ENCODE data around the gene SUN3.

Gene SUN3

GRCh38 chr7:47973739-47974138, 55.2 kb downstream of the SUN3 start:
- Histone ChIP-seq H3K9me3 (ENCODE audit: low read length) (no peaks in the 10 kb centered on the region), H3K27me3 (ENCODE audit: control insufficient read depth in 1 of 2, insufficient read depth in 2 of 2, low read length in 2 of 2) (no peaks in the 10 kb centered on the region), H3K4me1 (ENCODE audit: insufficient read depth, low read length) (peaks cover 14% of the 10 kb centered on the region), H3K27ac (ENCODE audit: low read depth, low read length) (no peak overlapping the region), H3K36me3 (ENCODE audit: insufficient read depth, low read length) (peaks cover 76% of the 10 kb centered on the region), H3K4me3 (ENCODE audit: low read depth in 1 of 2, low read length in 2 of 2) (no peak overlapping the region), H3K9ac (ENCODE audit: low read length) (no peak overlapping the region)

DNA sequence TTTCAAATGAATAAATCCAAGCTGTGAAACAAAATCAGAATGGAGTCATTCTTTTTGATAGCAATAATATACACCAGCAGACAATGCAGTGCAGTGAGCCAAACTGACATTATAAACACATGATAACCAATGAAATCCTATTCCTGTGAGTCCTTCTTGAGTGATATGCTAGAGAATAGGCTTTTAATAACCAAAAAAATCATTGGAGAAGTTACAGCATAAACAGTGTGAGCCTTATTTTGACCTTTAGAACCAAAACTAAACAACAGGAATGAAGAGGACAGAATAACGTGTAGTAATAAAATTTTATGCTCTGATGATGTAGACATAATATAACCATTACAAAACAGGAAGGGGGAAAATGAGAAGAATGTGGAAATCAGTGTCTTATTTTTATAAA, 58.1 kb downstream of the SUN3 start:
- H3K27ac ChIP-seq (ENCODE audit: low read depth, low read length) = no peak overlapping the region
- H3K36me3 ChIP-seq (ENCODE audit: insufficient read depth, low read length) = peaks cover 80% of the 10 kb centered on the region
- H3K4me1 ChIP-seq (ENCODE audit: insufficient read depth, low read length) = no peaks in the 10 kb centered on the region
- no peaks in the 10 kb centered on the region for H3K9me3 ChIP-seq (ENCODE audit: low read length)
- H3K27me3 ChIP-seq (ENCODE audit: control insufficient read depth in 1 of 2, insufficient read depth in 2 of 2, low read length in 2 of 2) = no peaks in the 10 kb centered on the region
- no peak overlapping the region for H3K4me3 ChIP-seq (ENCODE audit: low read depth in 1 of 2, low read length in 2 of 2)
- H3K9ac ChIP-seq (ENCODE audit: low read length) = no peak overlapping the region

DNA sequence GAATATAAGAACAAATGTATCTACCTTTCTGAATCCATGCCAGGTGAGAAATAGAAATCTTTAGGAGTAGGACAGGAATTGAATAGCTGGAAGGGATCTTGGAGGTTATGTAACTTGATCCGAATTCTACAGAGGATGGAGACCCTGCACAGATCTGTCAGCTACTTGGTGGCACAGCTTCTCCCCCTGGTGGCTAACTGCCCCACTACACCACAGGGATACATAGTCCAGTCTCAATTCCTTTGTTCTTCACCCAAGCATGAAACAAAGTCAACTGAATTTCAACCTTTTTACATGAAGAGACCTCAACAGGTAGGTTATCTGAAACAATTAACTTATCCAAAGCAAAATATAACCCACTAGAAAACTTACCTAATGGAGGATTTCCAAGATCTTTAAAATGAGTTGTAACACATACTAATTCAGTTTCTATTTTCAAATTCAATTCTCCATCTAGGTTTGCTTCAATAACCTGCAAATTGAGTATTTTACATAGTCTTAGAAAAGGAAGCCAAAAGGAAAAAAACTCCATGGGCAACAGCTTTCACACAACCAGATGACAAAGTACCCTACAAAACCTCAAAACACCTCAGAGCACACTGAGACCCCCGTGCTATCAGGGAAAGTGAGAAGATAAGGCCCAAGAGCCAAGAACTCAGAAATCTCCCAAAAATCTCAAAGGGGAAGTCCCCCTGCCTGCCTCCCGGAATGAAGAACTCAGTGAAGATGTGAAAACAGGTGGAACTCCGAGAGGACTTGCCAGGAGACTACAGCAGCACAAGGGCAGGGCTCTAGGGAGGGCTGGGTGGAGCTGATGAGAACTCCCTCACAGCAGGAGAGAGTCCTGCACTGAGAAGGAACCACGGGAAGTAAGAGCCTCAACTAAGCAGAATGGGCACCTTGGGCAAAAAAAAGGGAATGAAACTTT, 59.8 kb downstream of the SUN3 start:
- Histone ChIP-seq H3K9ac (ENCODE audit: low read length) (no peak overlapping the region), H3K4me3 (ENCODE audit: low read depth in 1 of 2, low read length in 2 of 2) (no peak overlapping the region), H3K36me3 (ENCODE audit: insufficient read depth, low read length) (peaks cover 81% of the 10 kb centered on the region), H3K27me3 (ENCODE audit: control insufficient read depth in 1 of 2, insufficient read depth in 2 of 2, low read length in 2 of 2) (no peaks in the 10 kb centered on the region), H3K4me1 (ENCODE audit: insufficient read depth, low read length) (no peaks in the 10 kb centered on the region), H3K9me3 (ENCODE audit: low read length) (no peaks in the 10 kb centered on the region), H3K27ac (ENCODE audit: low read depth, low read length) (no peak overlapping the region)

DNA sequence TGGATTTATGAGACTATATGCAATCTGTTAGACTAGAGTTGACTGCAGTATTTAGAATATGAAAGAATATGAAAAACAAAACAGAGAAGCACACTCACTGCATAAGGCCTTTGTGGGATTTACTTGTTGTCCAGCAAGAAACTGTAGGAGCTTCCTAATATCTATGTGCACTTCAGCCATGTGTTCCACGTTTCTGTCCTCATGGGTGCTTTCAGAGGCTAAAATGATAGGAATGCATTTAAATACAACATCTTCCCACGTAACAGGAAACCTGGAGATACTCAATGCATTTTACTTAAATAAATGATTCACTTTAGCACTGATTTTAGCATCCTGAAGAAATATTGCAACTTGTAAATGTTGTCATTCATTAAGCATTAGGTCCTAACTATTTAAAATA, 61.2 kb downstream of the SUN3 start:
- Histone ChIP-seq H3K27me3 (ENCODE audit: control insufficient read depth in 1 of 2, insufficient read depth in 2 of 2, low read length in 2 of 2) (no peaks in the 10 kb centered on the region), H3K4me1 (ENCODE audit: insufficient read depth, low read length) (no peaks in the 10 kb centered on the region), H3K36me3 (ENCODE audit: insufficient read depth, low read length) (peaks cover 80% of the 10 kb centered on the region), H3K9me3 (ENCODE audit: low read length) (no peaks in the 10 kb centered on the region), H3K9ac (ENCODE audit: low read length) (no peak overlapping the region), H3K27ac (ENCODE audit: low read depth, low read length) (no peak overlapping the region), H3K4me3 (ENCODE audit: low read depth in 1 of 2, low read length in 2 of 2) (no peak overlapping the region)

DNA sequence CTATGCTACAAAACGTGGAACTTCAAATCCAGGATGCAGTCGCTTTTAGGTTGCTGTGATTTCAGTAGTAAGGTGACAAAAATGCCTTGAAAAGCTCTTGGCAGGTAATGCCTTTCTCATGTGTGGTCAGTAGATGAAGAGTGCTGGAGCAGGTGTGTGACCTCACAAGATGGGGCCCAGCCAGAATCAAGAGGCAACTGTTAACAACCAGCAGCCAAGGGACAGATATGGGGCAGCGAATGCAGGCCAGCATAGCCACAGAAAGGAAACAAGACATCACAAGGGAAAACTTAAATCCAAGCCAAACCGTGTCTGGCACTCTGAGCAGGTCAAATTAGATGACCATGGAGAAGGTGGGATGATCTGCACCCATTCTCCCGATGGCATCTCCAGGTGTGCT, 61.8 kb downstream of the SUN3 start:
- H3K36me3 ChIP-seq (ENCODE audit: insufficient read depth, low read length) = peaks cover 80% of the 10 kb centered on the region
- H3K9ac ChIP-seq (ENCODE audit: low read length) = no peak overlapping the region
- H3K9me3 ChIP-seq (ENCODE audit: low read length) = no peaks in the 10 kb centered on the region
- no peak overlapping the region for H3K4me3 ChIP-seq (ENCODE audit: low read depth in 1 of 2, low read length in 2 of 2)
- H3K27me3 ChIP-seq (ENCODE audit: control insufficient read depth in 1 of 2, insufficient read depth in 2 of 2, low read length in 2 of 2) = no peaks in the 10 kb centered on the region
- no peak overlapping the region for H3K27ac ChIP-seq (ENCODE audit: low read depth, low read length)
- H3K4me1 ChIP-seq (ENCODE audit: insufficient read depth, low read length) = no peaks in the 10 kb centered on the region

- Histone ChIP-seq H3K27me3 (ENCODE audit: control insufficient read depth in 1 of 2, insufficient read depth in 2 of 2, low read length in 2 of 2) (no peaks in the 10 kb centered on the region), H3K9ac (ENCODE audit: low read length) (no peak overlapping the region)
Observed at GRCh38 chr7:47965456-47965855, 63.5 kb downstream of the SUN3 start.

GRCh38 chr7:47962262-47962661, 66.6 kb downstream of the SUN3 start:
- H3K27ac ChIP-seq (ENCODE audit: low read depth, low read length) = no peak overlapping the region
- no peaks in the 10 kb centered on the region for H3K4me1 ChIP-seq (ENCODE audit: insufficient read depth, low read length)
- H3K9ac ChIP-seq (ENCODE audit: low read length) = no peak overlapping the region
- peaks cover 64% of the 10 kb centered on the region for H3K36me3 ChIP-seq (ENCODE audit: insufficient read depth, low read length)
- no peaks in the 10 kb centered on the region for H3K9me3 ChIP-seq (ENCODE audit: low read length)
- no peak overlapping the region for H3K4me3 ChIP-seq (ENCODE audit: low read depth in 1 of 2, low read length in 2 of 2)
- no peaks in the 10 kb centered on the region for H3K27me3 ChIP-seq (ENCODE audit: control insufficient read depth in 1 of 2, insufficient read depth in 2 of 2, low read length in 2 of 2)

More at GRCh38 chr7:47965456-47965855, 63.5 kb downstream of the SUN3 start:
- Histone ChIP-seq H3K27ac (ENCODE audit: low read depth, low read length) (no peak overlapping the region), H3K4me3 (ENCODE audit: low read depth in 1 of 2, low read length in 2 of 2) (no peak overlapping the region), H3K9me3 (ENCODE audit: low read length) (no peaks in the 10 kb centered on the region), H3K4me1 (ENCODE audit: insufficient read depth, low read length) (no peaks in the 10 kb centered on the region), H3K36me3 (ENCODE audit: insufficient read depth, low read length) (peaks cover 82% of the 10 kb centered on the region)

- Histone ChIP-seq H3K4me1 (ENCODE audit: insufficient read depth, low read length) (no peaks in the 10 kb centered on the region), H3K36me3 (ENCODE audit: insufficient read depth, low read length) (peaks cover 36% of the 10 kb centered on the region), H3K9ac (ENCODE audit: low read length) (no peak overlapping the region), H3K27me3 (ENCODE audit: control insufficient read depth in 1 of 2, insufficient read depth in 2 of 2, low read length in 2 of 2) (no peaks in the 10 kb centered on the region), H3K4me3 (ENCODE audit: low read depth in 1 of 2, low read length in 2 of 2) (no peak overlapping the region), H3K9me3 (ENCODE audit: low read length) (no peaks in the 10 kb centered on the region), H3K27ac (ENCODE audit: low read depth, low read length) (no peak overlapping the region)
Observed at GRCh38 chr7:47957156-47957555, 71.8 kb downstream of the SUN3 start.

- Histone ChIP-seq H3K36me3 (ENCODE audit: insufficient read depth, low read length) (peaks cover 28% of the 10 kb centered on the region), H3K9ac (ENCODE audit: low read length) (no peak overlapping the region), H3K27me3 (ENCODE audit: control insufficient read depth in 1 of 2, insufficient read depth in 2 of 2, low read length in 2 of 2) (no peaks in the 10 kb centered on the region), H3K4me3 (ENCODE audit: low read depth in 1 of 2, low read length in 2 of 2) (no peak overlapping the region), H3K9me3 (ENCODE audit: low read length) (no peaks in the 10 kb centered on the region), H3K4me1 (ENCODE audit: insufficient read depth, low read length) (no peaks in the 10 kb centered on the region), H3K27ac (ENCODE audit: low read depth, low read length) (no peak overlapping the region)
Observed at GRCh38 chr7:47956220-47956619, 72.7 kb downstream of the SUN3 start.

DNA sequence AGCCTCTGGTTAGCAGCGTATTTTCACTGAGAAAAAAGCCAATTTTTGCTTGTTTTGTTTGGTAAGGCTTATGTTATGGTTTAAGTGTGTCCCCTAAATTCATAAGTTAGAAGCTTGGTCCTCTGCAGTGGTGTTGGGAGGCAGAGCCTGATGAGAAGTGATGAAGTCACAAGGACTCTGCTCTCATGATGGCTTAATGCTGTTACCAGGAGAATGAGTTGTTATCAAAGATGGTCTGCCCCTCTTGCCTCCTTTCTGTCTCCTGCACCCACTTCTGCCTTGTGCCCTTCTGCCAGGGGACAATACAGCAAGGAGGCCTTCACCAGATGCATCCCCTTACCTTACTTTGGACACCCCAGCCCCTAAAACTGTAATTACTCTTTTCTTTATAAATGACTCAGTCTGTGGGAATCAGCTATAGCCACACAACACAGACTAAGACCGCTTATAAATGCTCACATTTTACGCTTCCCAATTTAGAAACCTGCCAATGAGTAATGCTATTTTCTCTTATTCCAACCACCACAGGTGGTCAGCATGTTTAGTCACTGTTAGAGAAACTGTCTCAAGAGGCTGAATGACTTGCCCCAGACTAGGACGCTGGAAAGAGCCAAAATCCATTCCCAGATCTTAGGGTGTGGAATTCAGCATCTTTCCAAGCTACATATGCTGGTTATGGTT, 74.5 kb downstream of the SUN3 start:
- H3K27me3 ChIP-seq (ENCODE audit: control insufficient read depth in 1 of 2, insufficient read depth in 2 of 2, low read length in 2 of 2) = no peaks in the 10 kb centered on the region
- H3K4me1 ChIP-seq (ENCODE audit: insufficient read depth, low read length) = no peaks in the 10 kb centered on the region
- H3K36me3 ChIP-seq (ENCODE audit: insufficient read depth, low read length) = peaks cover 22% of the 10 kb centered on the region
- no peak overlapping the region for H3K4me3 ChIP-seq (ENCODE audit: low read depth in 1 of 2, low read length in 2 of 2)
- no peak overlapping the region for H3K27ac ChIP-seq (ENCODE audit: low read depth, low read length)
- no peak overlapping the region for H3K9ac ChIP-seq (ENCODE audit: low read length)
- H3K9me3 ChIP-seq (ENCODE audit: low read length) = no peaks in the 10 kb centered on the region

GRCh38 chr7:47953822-47954221, 75.1 kb downstream of the SUN3 start:
- Histone ChIP-seq H3K9ac (ENCODE audit: low read length) (no peak overlapping the region), H3K27me3 (ENCODE audit: control insufficient read depth in 1 of 2, insufficient read depth in 2 of 2, low read length in 2 of 2) (no peaks in the 10 kb centered on the region), H3K9me3 (ENCODE audit: low read length) (no peaks in the 10 kb centered on the region), H3K36me3 (ENCODE audit: insufficient read depth, low read length) (peaks cover 22% of the 10 kb centered on the region), H3K4me3 (ENCODE audit: low read depth in 1 of 2, low read length in 2 of 2) (no peak overlapping the region), H3K4me1 (ENCODE audit: insufficient read depth, low read length) (no peaks in the 10 kb centered on the region), H3K27ac (ENCODE audit: low read depth, low read length) (no peak overlapping the region)

Measured in muscle layer of colon (tissue), 2 donors.